ENCODE results near the gene PDZD2. TPM values are rescaled to one million over a fixed set of nuclear protein-coding genes. Genes with fewer than 3 reads are reported as not detected.

PDZD2 gene
- total and polyA plus RNA-seq, 2 experiments from 2014 or later, result 1.7 to 4.0 TPM

- no peak overlapping the region for H3K27ac ChIP-seq
- H2AFZ ChIP-seq, result no peak overlapping the region
- H3K4me2 ChIP-seq, result no peak overlapping the region
- DNase-seq (ENCODE audit: low spot score), result no peak
- no peaks in the 10 kb centered on the region for H3K36me3 ChIP-seq (replicated peaks; ENCODE audit: insufficient read depth, low read depth)
- no peaks in the 10 kb centered on the region for H3K79me2 ChIP-seq
- H3K9me2 ChIP-seq (replicated peaks; ENCODE audit: insufficient read depth), result no peaks in the 10 kb centered on the region
- H3K9me3 ChIP-seq (ENCODE audit: low read depth), result no peaks in the 10 kb centered on the region
- peaks cover 15% of the 10 kb centered on the region for H3K27me3 ChIP-seq
- 90% methylated on average over 3 of the region's 3 CpGs for WGBS (ENCODE audit: low lambda C conversion rate, missing lambda C conversion rate)
- no peak overlapping the region for H3K4me3 ChIP-seq
- no peaks in the 10 kb centered on the region for H3K4me1 ChIP-seq (ENCODE audit: insufficient read depth)
- H4K20me1 ChIP-seq (ENCODE audit: insufficient read depth, poor library complexity, severe bottlenecking), result no peaks in the 10 kb centered on the region
- TF ChIP-seq EZH2phosphoT487 (IDR thresholded peaks at IDR 0.05; ENCODE audit: low read depth, severe bottlenecking, unreplicated experiment) (no peak), CTCF (IDR thresholded peaks at IDR 0.05; ENCODE audit: poor library complexity) (no peak), EZH2 (IDR thresholded peaks at IDR 0.05; ENCODE audit: borderline replicate concordance) (no peak)
These were observed 12.3 kb downstream of the PDZD2 start for GRCh38 chr5:31651241-31651640.

- no peak for DNase-seq (ENCODE audit: low spot score)
- Histone ChIP-seq H2AFZ (no peak overlapping the region), H3K36me3 (replicated peaks; ENCODE audit: insufficient read depth, low read depth) (no peaks in the 10 kb centered on the region), H3K27me3 (peaks cover 7% of the 10 kb centered on the region), H3K4me3 (no peak overlapping the region), H3K9me2 (replicated peaks; ENCODE audit: insufficient read depth) (no peaks in the 10 kb centered on the region), H4K20me1 (ENCODE audit: insufficient read depth, poor library complexity, severe bottlenecking) (no peaks in the 10 kb centered on the region), H3K27ac (no peak overlapping the region), H3K79me2 (no peaks in the 10 kb centered on the region), H3K4me1 (ENCODE audit: insufficient read depth) (no peaks in the 10 kb centered on the region), H3K4me2 (no peak overlapping the region), H3K9me3 (ENCODE audit: low read depth) (no peaks in the 10 kb centered on the region)
- no peak for TF ChIP-seq EZH2 (IDR thresholded peaks at IDR 0.05; ENCODE audit: borderline replicate concordance)
- TF ChIP-seq EZH2phosphoT487 (IDR thresholded peaks at IDR 0.05; ENCODE audit: low read depth, severe bottlenecking, unreplicated experiment), result no peak
- TF ChIP-seq CTCF (IDR thresholded peaks at IDR 0.05; ENCODE audit: poor library complexity), result no peak
- WGBS (ENCODE audit: low lambda C conversion rate, missing lambda C conversion rate), result 93% methylated on average over 3 of the region's 3 CpGs
These were observed 16.6 kb downstream of the PDZD2 start for GRCh38 chr5:31655491-31655890.

- 30% methylated on average over 4 of the region's 4 CpGs for WGBS (ENCODE audit: low lambda C conversion rate, missing lambda C conversion rate)
These were observed 17.9 kb downstream of the PDZD2 start for GRCh38 chr5:31656806-31657205.

More at GRCh38 chr5:31656806-31657205, 17.9 kb downstream of the PDZD2 start:
- no peak overlapping the region for H3K4me2 ChIP-seq
- H3K4me1 ChIP-seq (ENCODE audit: insufficient read depth), result no peaks in the 10 kb centered on the region
- H3K4me3 ChIP-seq, result no peak overlapping the region
- H2AFZ ChIP-seq, result no peak overlapping the region
- H3K9me2 ChIP-seq (replicated peaks; ENCODE audit: insufficient read depth), result no peaks in the 10 kb centered on the region
- no peaks in the 10 kb centered on the region for H3K9me3 ChIP-seq (ENCODE audit: low read depth)
- TF ChIP-seq EZH2phosphoT487 (IDR thresholded peaks at IDR 0.05; ENCODE audit: low read depth, severe bottlenecking, unreplicated experiment) (no peak), CTCF (IDR thresholded peaks at IDR 0.05; ENCODE audit: poor library complexity) (no peak), EZH2 (IDR thresholded peaks at IDR 0.05; ENCODE audit: borderline replicate concordance) (no peak)
- H3K27ac ChIP-seq, result no peak overlapping the region
- H3K27me3 ChIP-seq, result peaks cover 7% of the 10 kb centered on the region
- no peak for DNase-seq (ENCODE audit: low spot score)
- no peaks in the 10 kb centered on the region for H3K36me3 ChIP-seq (replicated peaks; ENCODE audit: insufficient read depth, low read depth)
- H3K79me2 ChIP-seq, result no peaks in the 10 kb centered on the region
- H4K20me1 ChIP-seq (ENCODE audit: insufficient read depth, poor library complexity, severe bottlenecking), result no peaks in the 10 kb centered on the region

Measured in hepatocyte (in vitro differentiated cells).